GM12891 (cell line): ENCODE measurements around the gene BNC2.

Experiments used
- PAX5 ChIP-seq: IDR thresholded peaks from 2 replicates; pipeline ENCODE4 v1.6.1; 2011; ENCODE audit warnings: low read length, moderate library complexity, mild to moderate bottlenecking; ENCODE audit not compliant: insufficient read depth, severe bottlenecking
- POLR2A ChIP-seq: IDR thresholded peaks from 2 replicates; pipeline ENCODE4 v1.6.1; 2011; ENCODE audit warnings: low read depth, low read length, control low read depth
- POLR2AphosphoS5 ChIP-seq: IDR thresholded peaks from 2 replicates; pipeline ENCODE4 v1.6.1; 2011; ENCODE audit warnings: low read depth, low read length, control low read depth
- POU2F2 ChIP-seq: IDR thresholded peaks from 2 replicates; pipeline ENCODE4 v1.6.1; 2011; ENCODE audit warnings: low read depth, mild to moderate bottlenecking, control low read depth, low read length, moderate library complexity
- SPI1 ChIP-seq: IDR thresholded peaks from 2 replicates; pipeline ENCODE4 v1.6.1; 2011; ENCODE audit warnings: low read depth, low read length, control low read depth
- TAF1 ChIP-seq: IDR thresholded peaks from 2 replicates; pipeline ENCODE4 v1.6.1; 2011; ENCODE audit warnings: low read depth, low read length, control low read depth

DNA sequence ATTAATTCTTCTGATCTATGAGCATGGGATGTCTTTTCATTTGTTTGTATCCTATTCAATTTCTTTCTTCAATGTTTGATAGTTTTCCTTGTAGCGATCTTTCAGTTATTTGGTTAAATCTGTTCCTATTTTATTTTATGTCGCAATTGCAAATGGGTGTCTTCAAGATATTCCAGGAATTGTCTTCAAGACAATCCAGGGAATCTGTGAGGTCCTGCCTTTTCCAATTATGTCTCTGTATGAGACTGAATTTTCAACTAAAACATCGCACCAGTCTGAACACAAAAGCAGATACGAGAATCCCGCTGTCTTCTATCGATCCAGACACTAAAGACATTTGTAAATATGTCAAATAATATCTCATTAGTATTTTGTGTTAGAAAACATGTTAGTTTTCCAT, 485.5 kb downstream of the BNC2 start:
- TF ChIP-seq POLR2AphosphoS5: no peak
- TF ChIP-seq POLR2A: no peak
- TF ChIP-seq TAF1: no peak
- TF ChIP-seq SPI1: no peak
- TF ChIP-seq PAX5: no peak
- no peak for TF ChIP-seq POU2F2
